Measurements from ENCODE around the gene TMEM156. TPM values are rescaled to one million over a fixed set of nuclear protein-coding genes. Genes with fewer than 3 reads are reported as not detected.
A peak's percentile ranks its signal among the peaks of the same experiment; 100 is the strongest.
"Not testable (repeated sequence)": the region's sequence is repeated elsewhere in the genome, so short reads cannot be mapped to it uniquely, and the experiment has no call there.

The TMEM156 gene
- total RNA-seq, 6 donors from 2014 or later, result 0.30 to 1.8 (median 1.0) TPM; not detected in 1

GRCh38 chr4:38946919-38947318 is 85.3 kb downstream of the TMEM156 start:
- TF ChIP-seq EP300 (IDR thresholded peaks at IDR 0.05), result no peak
- TF ChIP-seq POLR2AphosphoS5 (IDR thresholded peaks at IDR 0.05), result no peak
- TF ChIP-seq POLR2A (IDR thresholded peaks at IDR 0.05), result no peak
- TF ChIP-seq CTCF (IDR thresholded peaks at IDR 0.05), result no peak
- no peak overlapping the region for H3K4me3 ChIP-seq
- no peaks in the 10 kb centered on the region for H3K9me3 ChIP-seq
- no peaks in the 10 kb centered on the region for H3K27me3 ChIP-seq
- no peak for ATAC-seq (ENCODE audit: low FRiP score in 2 of 2)
- DNase-seq, result no peak
- peaks cover 0 to 11% (median 3%) of the 10 kb centered on the region in 4 donors for H3K4me1 ChIP-seq
- 87 to 88% methylated on average over 3 of the region's 3 CpGs for WGBS, 2 donors
- peaks cover 0 to 35% (median 16%) of the 10 kb centered on the region in 4 donors for H3K36me3 ChIP-seq
- H3K27ac ChIP-seq, result no peak overlapping the region

GRCh38 chr4:38944440-38944839 is 87.8 kb downstream of the TMEM156 start:
- Histone ChIP-seq H3K4me3 (no peak overlapping the region), H3K4me1 (peaks cover 0 to 7% (median 3%) of the 10 kb centered on the region in 4 donors), H3K9me3 (no peaks in the 10 kb centered on the region), H3K27ac (no peak overlapping the region), H3K27me3 (no peaks in the 10 kb centered on the region), H3K36me3 (peaks cover 2 to 57% (median 24%) of the 10 kb centered on the region in 4 donors)
- DNase-seq (no peak), ATAC-seq (ENCODE audit: low FRiP score in 2 of 2) (no peak)
- 79 to 84% methylated on average over 7 to 9 of the region's 9 CpGs for WGBS, 2 donors
- TF ChIP-seq POLR2AphosphoS5 (IDR thresholded peaks at IDR 0.05), result no peak
- TF ChIP-seq POLR2A (IDR thresholded peaks at IDR 0.05), result no peak
- TF ChIP-seq EP300 (IDR thresholded peaks at IDR 0.05), result no peak
- no peak for TF ChIP-seq CTCF (IDR thresholded peaks at IDR 0.05)

- H3K27ac ChIP-seq, result no peak overlapping the region
- no peak for ATAC-seq (ENCODE audit: low FRiP score in 2 of 2)
- no peaks in the 10 kb centered on the region for H3K27me3 ChIP-seq
- TF ChIP-seq CTCF (IDR thresholded peaks at IDR 0.05) (no peak), POLR2AphosphoS5 (IDR thresholded peaks at IDR 0.05) (peak in 1 of 2 donors; percentile 29)
- no peaks in the 10 kb centered on the region for H3K9me3 ChIP-seq
- 81 to 86% methylated on average over 4 of the region's 4 CpGs for WGBS, 2 donors
- peak in 1 of 2 donors; percentile 32 for DNase-seq
- peaks cover 0 to 3% (median 0%) of the 10 kb centered on the region in 4 donors for H3K4me1 ChIP-seq
- peaks cover 7 to 68% (median 28%) of the 10 kb centered on the region in 4 donors for H3K36me3 ChIP-seq
- no peak overlapping the region for H3K4me3 ChIP-seq
These were observed 88.9 kb downstream of the TMEM156 start for GRCh38 chr4:38943343-38943742.

- not testable (repeated sequence) for DNase-seq; ATAC-seq (ENCODE audit: low FRiP score in 2 of 2); H3K9me3 ChIP-seq; H3K27ac ChIP-seq; H3K27me3 ChIP-seq; H3K4me3 ChIP-seq; H3K4me1 ChIP-seq
- peaks cover 14 to 83% (median 41%) of the 10 kb centered on the region in 4 donors for H3K36me3 ChIP-seq
- 87 to 89% methylated on average over 3 of the region's 3 CpGs for WGBS, 2 donors
These were observed 90.3 kb downstream of the TMEM156 start for GRCh38 chr4:38941906-38942305.

GRCh38 chr4:38940476-38940875 is 91.7 kb downstream of the TMEM156 start:
- TF ChIP-seq POLR2A (IDR thresholded peaks at IDR 0.05) (no peak), CTCF (IDR thresholded peaks at IDR 0.05) (no peak), POLR2AphosphoS5 (IDR thresholded peaks at IDR 0.05) (no peak), EP300 (IDR thresholded peaks at IDR 0.05) (no peak)
- H3K4me3 ChIP-seq, result no peak overlapping the region
- 94 to 95% methylated on average over 3 of the region's 3 CpGs for WGBS, 2 donors
- ATAC-seq (ENCODE audit: low FRiP score in 2 of 2), result no peak
- peaks cover 14 to 97% (median 50%) of the 10 kb centered on the region in 4 donors for H3K36me3 ChIP-seq
- no peaks in the 10 kb centered on the region for H3K9me3 ChIP-seq
- no peak overlapping the region for H3K27ac ChIP-seq
- DNase-seq, result no peak
- no peaks in the 10 kb centered on the region for H3K27me3 ChIP-seq
- no peaks in the 10 kb centered on the region for H3K4me1 ChIP-seq

All from upper lobe of left lung (tissue), 6 donors.